ENCODE data around the gene ADGRL1. TPM values are rescaled to one million over a fixed set of nuclear protein-coding genes. Genes with fewer than 3 reads are reported as not detected.
A peak's percentile ranks its signal among the peaks of the same experiment; 100 is the strongest.
"Not testable (repeated sequence)": the region's sequence is repeated elsewhere in the genome, so short reads cannot be mapped to it uniquely, and the experiment has no call there.

ADGRL1 gene
- total RNA-seq, 1 experiment from 2014 or later: 26.5 TPM

- TF ChIP-seq, protein P1, sequence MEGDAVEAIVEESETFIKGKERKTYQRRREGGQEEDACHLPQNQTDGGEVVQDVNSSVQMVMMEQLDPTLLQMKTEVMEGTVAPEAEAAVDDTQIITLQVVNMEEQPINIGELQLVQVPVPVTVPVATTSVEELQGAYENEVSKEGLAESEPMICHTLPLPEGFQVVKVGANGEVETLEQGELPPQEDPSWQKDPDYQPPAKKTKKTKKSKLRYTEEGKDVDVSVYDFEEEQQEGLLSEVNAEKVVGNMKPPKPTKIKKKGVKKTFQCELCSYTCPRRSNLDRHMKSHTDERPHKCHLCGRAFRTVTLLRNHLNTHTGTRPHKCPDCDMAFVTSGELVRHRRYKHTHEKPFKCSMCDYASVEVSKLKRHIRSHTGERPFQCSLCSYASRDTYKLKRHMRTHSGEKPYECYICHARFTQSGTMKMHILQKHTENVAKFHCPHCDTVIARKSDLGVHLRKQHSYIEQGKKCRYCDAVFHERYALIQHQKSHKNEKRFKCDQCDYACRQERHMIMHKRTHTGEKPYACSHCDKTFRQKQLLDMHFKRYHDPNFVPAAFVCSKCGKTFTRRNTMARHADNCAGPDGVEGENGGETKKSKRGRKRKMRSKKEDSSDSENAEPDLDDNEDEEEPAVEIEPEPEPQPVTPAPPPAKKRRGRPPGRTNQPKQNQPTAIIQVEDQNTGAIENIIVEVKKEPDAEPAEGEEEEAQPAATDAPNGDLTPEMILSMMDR (IDR thresholded peaks at IDR 0.05; ENCODE audit: unreplicated experiment): no peak
- Mint-ChIP-seq H3K9me3 (ENCODE audit: low read depth, unreplicated experiment) (no peaks in the 10 kb centered on the region), H3K36me3 (ENCODE audit: insufficient read depth, unreplicated experiment) (peaks cover 8% of the 10 kb centered on the region), H3K4me3 (ENCODE audit: low read depth, unreplicated experiment) (no peak overlapping the region), H3K27ac (ENCODE audit: unreplicated experiment) (no peak overlapping the region), H3K4me1 (ENCODE audit: low read depth, unreplicated experiment) (peaks cover 9% of the 10 kb centered on the region), H3K27me3 (ENCODE audit: unreplicated experiment) (peaks cover 2% of the 10 kb centered on the region)
- DNase-seq: no peak
- BruUV-seq (replicated peaks): no TSS peak
- CTCF ChIA-PET: interaction anchor here (0.7 kb wide), 1 partner anchor 152 kb away, joined by 3 read pairs; no protein-coding TSS in a partner anchor
- intact Hi-C loops (cut with micrococcal nuclease; ENCODE audit: unreplicated experiment): loop anchor here (5.0 kb wide), 1 partner anchor 154 kb away; no protein-coding TSS in a partner anchor
Measured at GRCh38 chr19:14198384-14199376, 7.3 kb downstream of the ADGRL1 start.

DNA sequence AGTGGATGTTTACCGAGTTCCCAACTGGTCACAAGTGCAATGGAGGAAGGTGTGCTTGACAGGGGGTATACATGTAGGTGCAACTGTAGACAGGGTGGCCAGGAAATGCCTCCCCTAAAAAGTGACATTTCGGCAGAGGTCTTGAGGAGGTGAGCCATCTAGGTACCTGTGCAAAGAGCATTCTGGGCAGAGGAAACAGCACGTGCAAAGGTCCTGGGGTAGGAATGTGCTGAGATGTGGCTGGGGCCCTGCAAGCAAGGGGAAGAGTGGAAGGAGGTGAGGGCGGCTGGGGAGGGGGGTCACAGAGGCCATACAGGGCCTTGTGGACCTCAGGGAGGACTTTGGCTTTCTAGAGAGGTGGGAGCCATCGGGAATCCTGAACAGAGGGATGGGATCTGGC is 8.1 kb downstream of the ADGRL1 start:
- H3K4me1 Mint-ChIP-seq (ENCODE audit: low read depth, unreplicated experiment): peaks cover 9% of the 10 kb centered on the region
- no peak for DNase-seq
- TF ChIP-seq, protein P1 (IDR thresholded peaks at IDR 0.05; ENCODE audit: unreplicated experiment): no peak
- no peaks in the 10 kb centered on the region for H3K9me3 Mint-ChIP-seq (ENCODE audit: low read depth, unreplicated experiment)
- no TSS peak for BruUV-seq (replicated peaks)
- CTCF ChIA-PET: no interaction called here
- peaks cover 4% of the 10 kb centered on the region for H3K36me3 Mint-ChIP-seq (ENCODE audit: insufficient read depth, unreplicated experiment)
- H3K27me3 Mint-ChIP-seq (ENCODE audit: unreplicated experiment): no peaks in the 10 kb centered on the region
- no peak overlapping the region for H3K4me3 Mint-ChIP-seq (ENCODE audit: low read depth, unreplicated experiment)
- intact Hi-C loops (cut with micrococcal nuclease; ENCODE audit: unreplicated experiment): loop anchor here (5.0 kb wide), 1 partner anchor 154 kb away; no protein-coding TSS in a partner anchor
- no peak overlapping the region for H3K27ac Mint-ChIP-seq (ENCODE audit: unreplicated experiment)

DNA sequence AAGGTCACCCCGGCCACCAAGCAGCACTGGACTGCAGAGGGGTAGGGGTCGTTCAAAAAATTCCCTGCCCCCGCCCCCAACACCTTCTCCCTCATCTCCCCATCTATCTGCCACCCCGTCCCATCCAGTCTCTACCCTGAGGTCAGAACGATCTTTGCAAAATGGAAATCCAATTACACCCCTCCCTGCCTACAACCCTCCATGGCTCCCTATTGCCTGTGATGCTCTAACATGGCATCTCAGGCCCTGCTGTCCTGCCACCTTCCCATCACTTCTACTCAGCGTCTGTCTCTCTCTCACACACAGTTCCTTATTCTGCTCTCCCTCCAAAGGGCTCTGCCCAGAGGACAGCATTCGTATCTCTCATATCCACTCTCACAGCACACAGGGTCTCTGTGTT is 8.7 kb downstream of the ADGRL1 start:
- DNase-seq; H3K9me3 Mint-ChIP-seq (ENCODE audit: low read depth, unreplicated experiment); BruUV-seq (replicated peaks); H3K27ac Mint-ChIP-seq (ENCODE audit: unreplicated experiment); H3K36me3 Mint-ChIP-seq (ENCODE audit: insufficient read depth, unreplicated experiment); H3K27me3 Mint-ChIP-seq (ENCODE audit: unreplicated experiment); H3K4me3 Mint-ChIP-seq (ENCODE audit: low read depth, unreplicated experiment); H3K4me1 Mint-ChIP-seq (ENCODE audit: low read depth, unreplicated experiment); CTCF ChIA-PET: not testable (repeated sequence)
- intact Hi-C loops (cut with micrococcal nuclease; ENCODE audit: unreplicated experiment): loop anchor here (5.0 kb wide), 1 partner anchor 155 kb away; no protein-coding TSS in a partner anchor

DNA sequence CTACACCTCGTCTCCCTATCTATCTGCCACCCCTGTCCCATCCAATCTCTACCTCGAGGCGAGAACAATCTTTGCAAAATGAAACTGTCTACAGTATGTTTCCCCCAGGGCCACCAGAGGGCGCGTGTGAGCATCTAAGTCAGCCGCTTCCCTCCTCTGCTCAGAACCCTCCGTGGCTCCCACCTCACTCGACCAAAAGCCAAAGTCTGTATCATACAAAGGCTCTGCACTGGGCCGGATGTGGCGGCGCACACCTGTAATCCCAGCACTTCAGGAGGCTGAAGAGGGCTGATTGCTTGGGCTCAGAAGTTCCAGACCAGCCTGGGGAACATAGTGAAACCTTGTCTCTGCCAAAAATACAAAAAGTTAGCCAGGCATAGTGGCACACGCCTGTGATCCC is 9.9 kb downstream of the ADGRL1 start:
- H3K4me1 Mint-ChIP-seq (ENCODE audit: low read depth, unreplicated experiment); CTCF ChIA-PET; H3K4me3 Mint-ChIP-seq (ENCODE audit: low read depth, unreplicated experiment); H3K27ac Mint-ChIP-seq (ENCODE audit: unreplicated experiment); H3K9me3 Mint-ChIP-seq (ENCODE audit: low read depth, unreplicated experiment); BruUV-seq (replicated peaks); H3K27me3 Mint-ChIP-seq (ENCODE audit: unreplicated experiment); H3K36me3 Mint-ChIP-seq (ENCODE audit: insufficient read depth, unreplicated experiment): not testable (repeated sequence)
- TF ChIP-seq, protein P1 (IDR thresholded peaks at IDR 0.05; ENCODE audit: unreplicated experiment): peak; percentile 32
- intact Hi-C loops (cut with micrococcal nuclease; ENCODE audit: unreplicated experiment): loop anchor here (5.0 kb wide), 1 partner anchor 156 kb away; no protein-coding TSS in a partner anchor
- peak; percentile 56 for DNase-seq

DNA sequence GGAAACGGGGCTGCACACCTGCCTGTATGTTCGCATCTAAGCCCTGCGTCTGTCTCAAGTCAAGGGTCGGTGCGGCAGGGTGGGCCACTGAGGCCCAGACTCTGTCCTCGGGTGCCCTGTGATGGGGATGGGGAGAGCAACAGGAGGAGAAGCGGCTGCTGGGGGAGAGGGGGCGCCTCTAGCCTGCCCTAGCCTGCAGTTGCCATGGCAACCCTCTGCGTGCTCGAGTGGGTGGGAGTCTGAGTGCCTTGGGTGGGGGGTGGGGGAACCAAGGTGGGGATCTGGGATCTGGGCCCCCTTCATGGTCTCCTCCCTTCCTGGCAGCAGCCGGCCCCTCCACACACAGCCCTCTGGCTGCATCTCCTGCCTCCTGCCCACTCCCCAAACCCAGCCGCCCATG is 10.8 kb downstream of the ADGRL1 start:
- not testable (repeated sequence) for DNase-seq; H3K36me3 Mint-ChIP-seq (ENCODE audit: insufficient read depth, unreplicated experiment); H3K27ac Mint-ChIP-seq (ENCODE audit: unreplicated experiment); BruUV-seq (replicated peaks); H3K9me3 Mint-ChIP-seq (ENCODE audit: low read depth, unreplicated experiment); H3K27me3 Mint-ChIP-seq (ENCODE audit: unreplicated experiment); H3K4me1 Mint-ChIP-seq (ENCODE audit: low read depth, unreplicated experiment); H3K4me3 Mint-ChIP-seq (ENCODE audit: low read depth, unreplicated experiment)
- CTCF ChIA-PET: interaction anchor here (0.5 to 0.6 kb wide), 2 partner anchors 58 to 158 kb away, joined by 3 to 5 read pairs; no protein-coding TSS in a partner anchor
- intact Hi-C loops (cut with micrococcal nuclease; ENCODE audit: unreplicated experiment): loop anchor here (5.0 kb wide), 1 partner anchor 157 kb away; no protein-coding TSS in a partner anchor

All from Calu3 (cell line).